Osteoblast (primary cell): ENCODE results near the gene ELMO1. TPM values are rescaled to one million over a fixed set of nuclear protein-coding genes. Genes with fewer than 3 reads are reported as not detected.

Source experiments
- DNase-seq: peaks from one replicate; pipeline ENCODE4 v3.0.0; 2011; ENCODE audit warnings: low spot score, mixed read lengths; ENCODE audit not compliant: insufficient read length; ENCODE audit errors: missing footprints
- H2AFZ ChIP-seq: 2 replicates; pipeline ENCODE4 v1.6.0; 2011; ENCODE audit warnings: mild to moderate bottlenecking, low read length
- H3K27ac ChIP-seq: 2 replicates; pipeline ENCODE4 v1.5.1; 2011; ENCODE audit warnings: mild to moderate bottlenecking, low read depth, low read length, moderate library complexity
- H3K27me3 ChIP-seq: 2 replicates; pipeline ENCODE4 v1.6.0; 2012; ENCODE audit warnings: mild to moderate bottlenecking, control low read depth, inconsistent platforms, low read length, moderate library complexity; ENCODE audit not compliant: insufficient read depth
- H3K36me3 ChIP-seq: 2 replicates; pipeline ENCODE4 v1.5.1; 2011; ENCODE audit warnings: mild to moderate bottlenecking, low read length, control low read depth, moderate library complexity; ENCODE audit not compliant: insufficient read depth
- H3K4me1 ChIP-seq: 2 replicates; pipeline ENCODE4 v1.5.1; 2011; ENCODE audit warnings: mild to moderate bottlenecking, low read length, control low read depth, moderate library complexity; ENCODE audit not compliant: insufficient read depth
- H3K4me2 ChIP-seq: 2 replicates; pipeline ENCODE4 v1.6.0; 2011; ENCODE audit warnings: mild to moderate bottlenecking, low read length; ENCODE audit not compliant: insufficient read depth
- H3K4me3 ChIP-seq: fragments of 200-600 bp; sonication (generic); 3 replicates; pipeline ENCODE4 v1.5.1; 2012; ENCODE audit warnings: mild to moderate bottlenecking, low read length, inconsistent platforms; ENCODE audit not compliant: insufficient read depth
- H3K79me2 ChIP-seq: 2 replicates; pipeline ENCODE4 v1.6.0; 2012; ENCODE audit warnings: mild to moderate bottlenecking, low read length, control low read depth, inconsistent platforms; ENCODE audit not compliant: insufficient read depth
- H3K9me3 ChIP-seq: 2 replicates; pipeline ENCODE4 v1.5.1; 2011; ENCODE audit warnings: low read depth, low read length, control low read depth
- H4K20me1 ChIP-seq: 2 replicates; pipeline ENCODE4 v1.6.0; 2012; ENCODE audit warnings: mild to moderate bottlenecking, low read length, control low read depth; ENCODE audit not compliant: insufficient read depth
- total RNA-seq: library from RNA; depleted of rRNA; stranded (reverse); fragments of >200 nt; gene quantifications from 2 replicates; pipeline ENCODE4 v1.2.3, GENCODE V29; 2012
- TF ChIP-seq, protein P1 (sequence below): IDR thresholded peaks from 2 replicates; pipeline ENCODE4 v1.5.1; 2011; ENCODE audit warnings: mild to moderate bottlenecking, low read depth, low read length, moderate library complexity; ENCODE audit errors: extremely low read depth

ELMO1 gene
- total RNA-seq, 1 donor: 2.2 TPM

DNA sequence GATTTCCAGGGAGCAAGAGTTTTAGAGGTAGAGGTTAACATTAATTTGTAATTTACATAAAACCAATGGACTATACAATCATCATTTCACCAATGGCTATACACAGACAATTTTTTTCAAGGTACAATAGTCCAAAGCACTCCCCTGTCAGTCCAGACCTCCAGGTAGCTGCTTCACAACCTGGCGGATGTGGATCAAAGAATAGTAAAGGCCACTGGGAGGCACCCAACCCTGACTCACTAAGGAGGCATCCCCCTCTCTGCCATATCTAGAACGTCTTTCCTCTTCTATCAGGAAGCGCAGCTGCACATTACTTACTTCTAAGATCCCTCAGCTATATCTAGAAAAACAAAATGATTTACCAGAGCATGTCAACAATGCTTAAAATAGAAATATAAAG is 506.6 kb downstream of the ELMO1 start:
- DNase-seq: no peak
- Histone ChIP-seq H2AFZ (no peak overlapping the region), H3K27ac (no peak overlapping the region), H3K4me3 (no peak overlapping the region), H3K9me3 (no peaks in the 10 kb centered on the region), H3K4me2 (no peak overlapping the region), H4K20me1 (no peaks in the 10 kb centered on the region), H3K4me1 (no peaks in the 10 kb centered on the region), H3K36me3 (no peaks in the 10 kb centered on the region), H3K27me3 (no peaks in the 10 kb centered on the region), H3K79me2 (no peaks in the 10 kb centered on the region)
- TF ChIP-seq, protein P1, sequence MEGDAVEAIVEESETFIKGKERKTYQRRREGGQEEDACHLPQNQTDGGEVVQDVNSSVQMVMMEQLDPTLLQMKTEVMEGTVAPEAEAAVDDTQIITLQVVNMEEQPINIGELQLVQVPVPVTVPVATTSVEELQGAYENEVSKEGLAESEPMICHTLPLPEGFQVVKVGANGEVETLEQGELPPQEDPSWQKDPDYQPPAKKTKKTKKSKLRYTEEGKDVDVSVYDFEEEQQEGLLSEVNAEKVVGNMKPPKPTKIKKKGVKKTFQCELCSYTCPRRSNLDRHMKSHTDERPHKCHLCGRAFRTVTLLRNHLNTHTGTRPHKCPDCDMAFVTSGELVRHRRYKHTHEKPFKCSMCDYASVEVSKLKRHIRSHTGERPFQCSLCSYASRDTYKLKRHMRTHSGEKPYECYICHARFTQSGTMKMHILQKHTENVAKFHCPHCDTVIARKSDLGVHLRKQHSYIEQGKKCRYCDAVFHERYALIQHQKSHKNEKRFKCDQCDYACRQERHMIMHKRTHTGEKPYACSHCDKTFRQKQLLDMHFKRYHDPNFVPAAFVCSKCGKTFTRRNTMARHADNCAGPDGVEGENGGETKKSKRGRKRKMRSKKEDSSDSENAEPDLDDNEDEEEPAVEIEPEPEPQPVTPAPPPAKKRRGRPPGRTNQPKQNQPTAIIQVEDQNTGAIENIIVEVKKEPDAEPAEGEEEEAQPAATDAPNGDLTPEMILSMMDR: no peak

DNA sequence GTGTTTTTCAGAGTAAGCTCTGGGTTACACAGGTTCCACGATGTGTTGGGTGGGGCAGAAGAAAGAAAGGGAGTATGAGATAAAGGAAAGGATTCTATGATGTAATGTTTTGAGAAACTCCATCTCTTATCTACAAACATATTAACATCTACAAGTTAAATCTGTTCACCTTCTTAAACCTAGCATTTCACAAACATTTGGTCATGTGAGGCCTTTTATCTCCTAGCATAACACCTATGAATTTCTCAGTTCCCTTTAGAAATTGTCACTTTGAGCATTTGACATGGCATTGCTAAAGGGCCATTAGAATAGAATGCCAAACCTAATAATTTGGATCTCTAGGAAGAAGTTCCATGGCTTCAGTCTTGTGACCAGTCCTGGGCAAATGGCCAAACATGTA is 507.3 kb downstream of the ELMO1 start:
- Histone ChIP-seq H3K4me2 (no peak overlapping the region), H3K4me3 (no peak overlapping the region), H2AFZ (no peak overlapping the region), H3K9me3 (no peaks in the 10 kb centered on the region), H3K4me1 (no peaks in the 10 kb centered on the region), H3K27me3 (no peaks in the 10 kb centered on the region), H3K27ac (no peak overlapping the region), H3K79me2 (no peaks in the 10 kb centered on the region), H4K20me1 (no peaks in the 10 kb centered on the region), H3K36me3 (no peaks in the 10 kb centered on the region)
- no peak for DNase-seq
- TF ChIP-seq, protein P1: no peak

DNA sequence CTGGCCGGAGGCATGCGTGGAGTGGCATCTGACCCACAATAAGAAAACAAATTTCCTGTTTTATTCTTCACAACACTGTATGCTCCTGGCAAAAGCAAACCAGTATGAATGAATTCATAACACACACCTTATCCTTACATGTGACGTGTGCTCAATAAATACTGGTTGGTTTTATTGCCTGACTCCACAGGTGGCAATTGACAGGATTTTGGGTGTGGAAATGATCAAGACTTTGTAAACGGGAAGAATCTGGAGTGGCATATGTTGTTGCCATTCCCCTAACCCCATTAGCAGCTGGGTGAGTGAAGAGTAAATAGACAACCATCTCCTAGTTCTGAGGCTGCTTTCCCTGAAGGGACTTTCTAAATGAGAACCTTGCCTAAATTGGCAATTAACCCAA is 508.8 kb downstream of the ELMO1 start:
- DNase-seq: no peak
- no peak overlapping the region for H3K4me3 ChIP-seq
- no peaks in the 10 kb centered on the region for H4K20me1 ChIP-seq
- H3K4me1 ChIP-seq: no peaks in the 10 kb centered on the region
- no peaks in the 10 kb centered on the region for H3K27me3 ChIP-seq
- H3K9me3 ChIP-seq: no peaks in the 10 kb centered on the region
- H3K27ac ChIP-seq: no peak overlapping the region
- H2AFZ ChIP-seq: no peak overlapping the region
- H3K36me3 ChIP-seq: no peaks in the 10 kb centered on the region
- H3K79me2 ChIP-seq: no peaks in the 10 kb centered on the region
- no peak overlapping the region for H3K4me2 ChIP-seq
- TF ChIP-seq, protein P1: no peak

- TF ChIP-seq, protein P1: no peak
- no peak for DNase-seq
- H4K20me1 ChIP-seq: no peaks in the 10 kb centered on the region
- no peaks in the 10 kb centered on the region for H3K27me3 ChIP-seq
- H3K4me3 ChIP-seq: no peak overlapping the region
- H3K4me1 ChIP-seq: no peaks in the 10 kb centered on the region
- H3K4me2 ChIP-seq: no peak overlapping the region
- H3K79me2 ChIP-seq: no peaks in the 10 kb centered on the region
- no peak overlapping the region for H2AFZ ChIP-seq
- no peak overlapping the region for H3K27ac ChIP-seq
- H3K9me3 ChIP-seq: no peaks in the 10 kb centered on the region
- no peaks in the 10 kb centered on the region for H3K36me3 ChIP-seq
Observed at GRCh38 chr7:36937754-36938563, 510.7 kb downstream of the ELMO1 start.
